Neural cell (in vitro differentiated cells): ENCODE results near the gene SLC6A3. TPM values are rescaled to one million over a fixed set of nuclear protein-coding genes. Genes with fewer than 3 reads are reported as not detected.

ENCODE experiments used
- H2AFZ ChIP-seq: fragments of 200-600, 300-800 bp; sonication (generic), shearing (Covaris generic); 2 replicates; pipeline ENCODE4 v1.6.0; 2014; ENCODE audit warnings: low read depth, mild to moderate bottlenecking, antibody characterized with exemption, low read length, moderate library complexity
- H3F3A ChIP-seq: fragments of 200-600 bp; shearing (Covaris generic); 2 replicates; pipeline ENCODE4 v1.6.1; 2016; ENCODE audit warnings: mild to moderate bottlenecking, moderate library complexity, mixed read lengths, antibody characterized with exemption, low read length; ENCODE audit not compliant: insufficient read depth, poor library complexity, severe bottlenecking
- H3K27ac ChIP-seq: fragments of 200-600, 300-800 bp; sonication (generic), shearing (Covaris generic); 2 replicates; pipeline ENCODE4 v1.5.1; 2014; ENCODE audit warnings: mild to moderate bottlenecking, low read length, moderate library complexity
- H3K27me3 ChIP-seq: fragments of 300-800, 200-600 bp; sonication (generic), shearing (Covaris generic); 2 replicates; pipeline ENCODE4 v1.6.0; 2014; ENCODE audit warnings: mild to moderate bottlenecking, low read depth, low read length, moderate library complexity; ENCODE audit not compliant: insufficient read depth
- H3K36me3 ChIP-seq: fragments of 300-800, 200-600 bp; sonication (generic), shearing (Covaris generic); 2 replicates; pipeline ENCODE4 v1.5.1; 2014; ENCODE audit warnings: mild to moderate bottlenecking, antibody characterized with exemption, low read length, moderate library complexity; ENCODE audit not compliant: insufficient read depth
- H3K4me2 ChIP-seq: fragments of 300-800, 200-600 bp; sonication (generic), shearing (Covaris generic); 2 replicates; pipeline ENCODE4 v1.6.0; 2014; ENCODE audit warnings: mild to moderate bottlenecking, low read length
- H3K4me3 ChIP-seq: fragments of 300-800, 200-600 bp; sonication (generic), shearing (Covaris generic); 2 replicates; pipeline ENCODE4 v1.5.1; 2014; ENCODE audit warnings: mild to moderate bottlenecking, low read length, moderate library complexity
- H3K79me2 ChIP-seq: fragments of 200-600 bp; shearing (Covaris generic); replicated peaks from 2 replicates; pipeline ENCODE4 v1.6.0; 2014; ENCODE audit warnings: mild to moderate bottlenecking, low read length, moderate library complexity; ENCODE audit not compliant: insufficient read depth
- H3K9ac ChIP-seq: fragments of 300-800, 200-600 bp; sonication (generic), shearing (Covaris generic); 2 replicates; pipeline ENCODE4 v1.6.1; 2016; ENCODE audit warnings: mild to moderate bottlenecking, low read length, mixed read lengths
- H3K9me2 ChIP-seq: fragments of 200-600 bp; shearing (Covaris generic); 2 replicates; pipeline ENCODE4 v1.6.1; 2016; ENCODE audit warnings: mild to moderate bottlenecking, low read length, mixed read lengths; ENCODE audit not compliant: insufficient read depth
- H3K9me3 ChIP-seq: fragments of 200-600, 300-800 bp; sonication (generic), shearing (Covaris generic); 2 replicates; pipeline ENCODE4 v1.6.1; 2016; ENCODE audit warnings: mild to moderate bottlenecking, mixed run types, low read length, moderate library complexity, mixed read lengths
- H4K20me1 ChIP-seq: fragments of 200-600 bp; shearing (Covaris generic); 2 replicates; pipeline ENCODE4 v1.6.1; 2016; ENCODE audit warnings: mild to moderate bottlenecking, mixed run types; ENCODE audit not compliant: insufficient read depth
- EP300 ChIP-seq: fragments of 450-650 bp; conservative IDR thresholded peaks from 2 replicates; pipeline ENCODE4 v1.6.1; 2014; ENCODE audit warnings: antibody characterized with exemption, mild to moderate bottlenecking, moderate library complexity; ENCODE audit not compliant: poor library complexity, severe bottlenecking
- MXI1 ChIP-seq: fragments of 450-650 bp; conservative IDR thresholded peaks from 2 replicates; pipeline ENCODE4 v1.6.1; 2014; ENCODE audit warnings: antibody characterized with exemption, mild to moderate bottlenecking; ENCODE audit not compliant: poor library complexity, severe bottlenecking
- POLR2AphosphoS5 ChIP-seq: IDR thresholded peaks from 2 replicates; pipeline ENCODE4 v1.6.1; 2012
- RAD21 ChIP-seq: fragments of 450-650 bp; conservative IDR thresholded peaks from 2 replicates; pipeline ENCODE4 v1.6.1; 2014; ENCODE audit warnings: antibody characterized with exemption, mild to moderate bottlenecking, moderate library complexity
- REST ChIP-seq: IDR thresholded peaks from 2 replicates; pipeline ENCODE4 v1.6.1; 2012; ENCODE audit warnings: borderline replicate concordance
- SMC3 ChIP-seq: fragments of 450-650 bp; conservative IDR thresholded peaks from 2 replicates; pipeline ENCODE4 v1.6.1; 2014; ENCODE audit warnings: antibody characterized with exemption, mild to moderate bottlenecking, moderate library complexity; ENCODE audit not compliant: poor library complexity
- TAF1 ChIP-seq: IDR thresholded peaks from 2 replicates; pipeline ENCODE4 v1.6.1; 2012; ENCODE audit warnings: low read depth
- polyA plus RNA-seq: library from polyadenylated mRNA; depleted of rRNA; stranded (reverse); fragments of >200 nt; gene quantifications from 2 replicates; pipeline ENCODE4 v1.2.3, GENCODE V29; 2014
- TF ChIP-seq, protein P1 (sequence below): fragments of 450-650 bp; IDR thresholded peaks from 2 replicates; pipeline ENCODE4 v1.5.1; 2014; ENCODE audit warnings: antibody characterized with exemption, mild to moderate bottlenecking, moderate library complexity; ENCODE audit not compliant: poor library complexity, severe bottlenecking

The SLC6A3 gene
- polyA plus RNA-seq, 1 donor from 2014 or later: 0.77 TPM

GRCh38 chr5:1437226-1437829 is 7.9 kb downstream of the SLC6A3 start:
- H4K20me1 ChIP-seq: no peaks in the 10 kb centered on the region
- no peak overlapping the region for H2AFZ ChIP-seq
- peaks cover 10% of the 10 kb centered on the region for H3K27me3 ChIP-seq
- no peak overlapping the region for H3K4me3 ChIP-seq
- no peaks in the 10 kb centered on the region for H3K9me3 ChIP-seq
- no peaks in the 10 kb centered on the region for H3K36me3 ChIP-seq
- H3K9me2 ChIP-seq: no peaks in the 10 kb centered on the region
- no peak for TF ChIP-seq EP300
- TF ChIP-seq REST: no peak
- no peak for TF ChIP-seq MXI1
- no peak for TF ChIP-seq POLR2AphosphoS5
- no peak for TF ChIP-seq RAD21
- TF ChIP-seq TAF1: no peak
- TF ChIP-seq, protein P1, sequence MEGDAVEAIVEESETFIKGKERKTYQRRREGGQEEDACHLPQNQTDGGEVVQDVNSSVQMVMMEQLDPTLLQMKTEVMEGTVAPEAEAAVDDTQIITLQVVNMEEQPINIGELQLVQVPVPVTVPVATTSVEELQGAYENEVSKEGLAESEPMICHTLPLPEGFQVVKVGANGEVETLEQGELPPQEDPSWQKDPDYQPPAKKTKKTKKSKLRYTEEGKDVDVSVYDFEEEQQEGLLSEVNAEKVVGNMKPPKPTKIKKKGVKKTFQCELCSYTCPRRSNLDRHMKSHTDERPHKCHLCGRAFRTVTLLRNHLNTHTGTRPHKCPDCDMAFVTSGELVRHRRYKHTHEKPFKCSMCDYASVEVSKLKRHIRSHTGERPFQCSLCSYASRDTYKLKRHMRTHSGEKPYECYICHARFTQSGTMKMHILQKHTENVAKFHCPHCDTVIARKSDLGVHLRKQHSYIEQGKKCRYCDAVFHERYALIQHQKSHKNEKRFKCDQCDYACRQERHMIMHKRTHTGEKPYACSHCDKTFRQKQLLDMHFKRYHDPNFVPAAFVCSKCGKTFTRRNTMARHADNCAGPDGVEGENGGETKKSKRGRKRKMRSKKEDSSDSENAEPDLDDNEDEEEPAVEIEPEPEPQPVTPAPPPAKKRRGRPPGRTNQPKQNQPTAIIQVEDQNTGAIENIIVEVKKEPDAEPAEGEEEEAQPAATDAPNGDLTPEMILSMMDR: no peak
- no peak for TF ChIP-seq SMC3
- H3K79me2 ChIP-seq: no peaks in the 10 kb centered on the region
- H3F3A ChIP-seq: no peaks in the 10 kb centered on the region
- H3K9ac ChIP-seq: no peak overlapping the region
- H3K4me2 ChIP-seq: no peak overlapping the region
- H3K27ac ChIP-seq: no peak overlapping the region

DNA sequence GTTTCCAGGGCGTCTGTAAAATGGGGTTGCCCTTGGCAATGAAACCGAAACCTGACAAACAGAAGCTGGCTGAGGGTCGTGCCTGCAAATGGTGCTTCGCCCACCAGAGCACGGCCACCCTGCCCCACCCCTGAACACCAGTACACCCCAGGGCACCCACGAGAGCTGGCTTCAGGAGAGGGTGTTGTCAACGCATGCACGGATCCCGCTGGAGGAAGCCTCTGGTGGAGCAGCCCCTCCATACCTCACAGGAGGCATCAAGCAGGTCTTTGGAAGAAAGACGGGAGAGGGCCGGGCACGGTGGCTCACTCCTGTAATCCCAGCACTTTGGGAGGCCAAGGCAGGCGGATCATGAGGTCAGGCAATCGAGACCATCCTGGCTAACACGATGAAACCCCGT is 8.6 kb downstream of the SLC6A3 start:
- Histone ChIP-seq H3F3A (no peaks in the 10 kb centered on the region), H4K20me1 (no peaks in the 10 kb centered on the region), H2AFZ (no peak overlapping the region), H3K9ac (no peak overlapping the region), H3K27me3 (peaks cover 4% of the 10 kb centered on the region), H3K27ac (no peak overlapping the region), H3K79me2 (no peaks in the 10 kb centered on the region), H3K9me3 (no peaks in the 10 kb centered on the region), H3K9me2 (no peaks in the 10 kb centered on the region), H3K4me3 (no peak overlapping the region), H3K36me3 (no peaks in the 10 kb centered on the region), H3K4me2 (no peak overlapping the region)
- TF ChIP-seq, protein P1: no peak
- TF ChIP-seq TAF1: no peak
